Stimulated activated CD4-positive, alpha-beta T cell treated with anti-CD3 and anti-CD28 coated beads, Interleukin-1b, Interleukin-23, amount 100 ng/mL, for 1 hour (primary cell): Measurements from ENCODE around the gene UCK1.
"Not testable (repeated sequence)": the region's sequence is repeated elsewhere in the genome, so short reads cannot be mapped to it uniquely, and the experiment has no call there.

ENCODE experiments used
- DNase-seq, 2 donors: peaks; one replicate each; pipeline ENCODE4 v3.0.0-alpha.2; 2020; ENCODE audit warnings: low read depth in 2 of 2

Gene UCK1

DNA sequence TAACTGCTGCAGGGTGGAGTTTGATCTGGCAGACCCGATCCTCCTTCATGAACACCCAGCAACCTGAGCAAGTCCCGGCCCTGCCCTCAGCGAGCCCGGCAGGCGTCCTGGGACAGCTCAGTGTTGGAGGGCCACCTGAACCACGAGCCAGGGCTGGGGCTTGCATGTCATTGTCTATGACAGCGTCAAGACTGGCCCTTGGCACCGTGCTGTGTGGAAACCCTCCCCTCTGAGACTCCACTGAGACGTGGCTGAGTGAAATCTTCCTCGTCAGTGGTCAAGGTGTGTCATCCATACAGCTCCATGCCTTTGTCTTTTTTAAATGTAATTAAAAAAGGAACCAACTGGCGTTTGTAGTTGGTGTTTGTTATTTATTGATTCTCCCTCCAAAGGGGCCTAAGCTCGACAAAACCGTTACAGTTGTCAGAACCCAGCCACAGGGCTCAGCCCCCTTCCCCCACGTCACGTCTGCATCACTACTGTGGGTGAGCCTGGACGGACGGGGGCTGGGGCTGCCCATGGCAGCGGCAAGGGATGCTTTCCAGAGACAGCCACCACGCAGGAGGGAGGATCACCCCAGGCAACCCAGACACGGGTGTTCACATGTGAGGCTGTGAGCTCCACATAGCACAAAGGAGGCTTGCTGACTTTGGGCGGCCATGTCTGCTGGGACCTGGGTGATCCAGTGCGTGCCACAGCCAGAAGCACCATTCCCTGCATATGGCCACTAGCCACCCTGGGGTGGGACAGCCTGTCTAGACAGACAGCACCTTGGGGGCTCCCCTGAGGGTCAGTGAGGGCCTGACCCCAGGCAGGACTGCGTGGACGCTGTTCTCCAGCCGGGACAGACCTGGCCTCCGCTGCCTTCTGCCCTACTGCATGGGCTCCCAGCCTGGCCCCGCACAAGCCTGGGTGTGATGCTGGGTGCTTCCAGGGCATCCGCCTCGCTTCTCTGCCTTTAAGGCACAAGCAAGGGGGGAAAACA is 7.3 kb downstream of the UCK1 start:
- DNase-seq: no peak

- DNase-seq: no peak
Measured at GRCh38 chr9:131523086-131523388, 8.0 kb downstream of the UCK1 start.

- DNase-seq: no peak
Measured at GRCh38 chr9:131522257-131523085, 8.6 kb downstream of the UCK1 start.

DNA sequence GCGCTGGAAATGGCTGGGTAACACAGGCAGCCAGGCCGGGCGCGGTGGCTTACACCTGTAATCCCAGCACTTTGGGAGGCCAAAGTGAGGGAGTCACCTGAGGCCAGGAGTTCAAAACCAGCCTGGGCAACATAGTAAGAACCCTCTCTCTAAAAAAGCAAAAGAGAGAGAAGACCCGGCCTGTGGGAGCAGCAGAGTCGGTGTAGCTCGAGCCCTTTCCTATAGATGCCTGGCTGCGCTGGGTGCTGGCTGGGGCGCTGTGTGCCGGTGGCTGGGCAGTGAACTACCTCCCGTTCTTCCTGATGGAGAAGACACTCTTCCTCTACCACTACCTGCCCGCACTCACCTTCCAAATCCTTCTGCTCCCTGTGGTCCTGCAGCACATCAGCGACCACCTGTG is 9.2 kb downstream of the UCK1 start:
- DNase-seq: no peak

DNA sequence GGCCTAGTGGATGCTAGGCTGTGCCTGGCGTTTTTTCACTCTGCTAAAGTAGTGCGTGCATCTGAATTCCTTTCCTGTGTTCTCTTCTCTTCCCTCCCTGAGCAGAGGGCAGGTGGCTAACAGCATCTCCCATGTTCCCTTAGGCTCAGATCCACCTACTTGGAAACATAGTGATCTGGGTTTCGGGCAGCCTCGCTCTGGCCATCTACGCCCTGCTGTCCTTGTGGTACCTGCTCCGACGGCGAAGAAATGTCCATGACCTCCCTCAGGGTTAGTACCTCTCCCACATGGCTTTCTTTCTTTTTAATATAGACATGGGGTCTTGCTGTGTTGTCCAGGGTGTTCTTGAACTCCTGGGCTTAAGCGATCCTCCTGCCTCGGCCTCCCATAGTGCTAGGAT is 9.9 kb downstream of the UCK1 start:
- DNase-seq: no peak

GRCh38 chr9:131520503-131520902 is 10.6 kb downstream of the UCK1 start:
- no peak for DNase-seq

GRCh38 chr9:131518553-131518952 is 12.5 kb downstream of the UCK1 start:
- no peak for DNase-seq

- no peak for DNase-seq
Measured at GRCh38 chr9:131517761-131518190, 13.3 kb downstream of the UCK1 start.

DNA sequence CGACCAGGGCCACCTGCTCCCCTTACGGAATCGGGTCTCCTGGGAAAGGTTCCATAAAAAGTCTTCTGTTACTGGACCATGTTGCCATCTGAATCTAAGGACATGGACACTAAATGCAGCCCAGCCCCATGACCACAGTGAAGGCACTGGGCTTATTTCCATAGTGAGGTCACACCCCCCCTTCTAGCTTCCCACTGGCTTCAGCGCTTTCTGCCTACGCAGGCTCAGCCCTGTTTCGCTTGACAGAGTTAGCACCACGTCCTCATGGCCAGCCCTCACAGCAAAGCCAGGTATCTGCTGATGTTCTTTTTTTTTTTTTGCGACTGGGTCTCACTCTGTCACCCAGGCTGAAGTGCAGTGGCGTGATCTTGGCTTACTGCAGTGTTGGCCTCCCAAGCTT is 14.1 kb downstream of the UCK1 start:
- no peak for DNase-seq

DNA sequence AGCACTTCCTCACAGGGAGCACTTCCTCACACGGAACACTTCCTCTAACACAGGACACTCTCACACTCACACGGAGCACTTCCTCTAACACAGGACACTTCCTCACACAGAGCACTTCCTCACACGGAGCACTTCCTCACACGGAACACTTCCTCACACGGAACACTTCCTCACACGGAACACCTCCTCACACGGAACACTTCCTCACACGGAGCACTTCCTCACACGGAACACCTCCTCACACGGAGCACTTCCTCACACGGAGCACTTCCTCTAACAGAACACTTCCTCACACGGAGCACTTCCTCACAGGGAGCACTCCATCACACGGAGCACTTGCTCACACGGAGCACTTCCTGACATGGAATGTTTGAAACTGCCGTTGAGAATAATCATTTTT is 15.0 kb downstream of the UCK1 start:
- no peak for DNase-seq

GRCh38 chr9:131515559-131516031 is 15.5 kb downstream of the UCK1 start:
- not testable (repeated sequence) for DNase-seq

- no peak for DNase-seq
Measured at GRCh38 chr9:131513177-131513576, 17.9 kb downstream of the UCK1 start.

DNA sequence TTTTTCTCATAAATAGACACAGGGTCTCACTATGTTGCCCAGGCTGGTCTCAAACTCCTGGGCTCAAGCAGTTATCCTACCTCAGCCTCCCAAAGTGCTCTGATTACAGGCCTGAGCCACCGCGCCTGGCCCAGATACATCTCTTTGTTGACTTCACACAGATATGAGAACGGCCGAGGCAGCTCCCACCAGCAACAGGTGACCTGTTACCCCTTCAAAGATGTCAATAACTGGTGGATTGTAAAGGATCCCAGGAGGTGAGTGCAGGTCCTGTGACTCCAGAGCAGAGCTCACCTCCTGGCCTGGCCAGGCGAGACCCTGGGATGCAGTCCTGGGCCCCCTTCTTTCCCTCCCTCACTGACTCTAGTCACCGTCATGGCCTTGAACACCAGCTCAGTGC is 19.2 kb downstream of the UCK1 start:
- DNase-seq: no peak

- DNase-seq: no peak
Measured at GRCh38 chr9:131511416-131511815, 19.6 kb downstream of the UCK1 start.

GRCh38 chr9:131505012-131505411 is 26.1 kb downstream of the UCK1 start:
- no peak for DNase-seq

- DNase-seq: no peak
Measured at GRCh38 chr9:131503626-131504465, 27.2 kb downstream of the UCK1 start.

GRCh38 chr9:131502781-131503625 is 28.1 kb downstream of the UCK1 start, which contains the start of gene POMT1:
Gene POMT1, plus strand, starts transcription at chr9:131502918. Its CDS starts 1,301 bp downstream, at chr9:131504219.
- DNase-seq: peak; percentile 78 to 79

GRCh38 chr9:131500939-131501541 is 30.0 kb downstream of the UCK1 start:
- no peak for DNase-seq

DNA sequence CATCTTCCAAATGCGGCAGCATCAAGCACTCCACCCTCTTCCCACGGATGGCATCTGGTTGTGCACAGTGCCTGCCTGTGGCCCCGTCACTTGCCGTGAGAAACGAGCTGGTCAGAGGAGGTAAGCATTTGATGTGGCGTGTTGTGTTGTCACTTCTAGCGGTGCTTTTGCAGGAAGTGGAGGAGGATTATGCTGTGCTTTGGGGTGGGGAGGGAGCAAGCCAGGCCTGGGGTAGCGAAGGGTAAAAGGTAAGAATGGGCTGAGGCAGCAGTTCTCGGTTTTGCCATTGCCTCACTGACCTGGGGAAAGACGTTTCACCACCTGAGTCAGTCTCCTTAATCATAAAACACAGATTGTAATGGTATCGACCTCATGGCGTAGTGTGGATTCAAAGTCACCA is 30.7 kb downstream of the UCK1 start:
- DNase-seq: peak in 1 of 2 donors; percentile 34

DNA sequence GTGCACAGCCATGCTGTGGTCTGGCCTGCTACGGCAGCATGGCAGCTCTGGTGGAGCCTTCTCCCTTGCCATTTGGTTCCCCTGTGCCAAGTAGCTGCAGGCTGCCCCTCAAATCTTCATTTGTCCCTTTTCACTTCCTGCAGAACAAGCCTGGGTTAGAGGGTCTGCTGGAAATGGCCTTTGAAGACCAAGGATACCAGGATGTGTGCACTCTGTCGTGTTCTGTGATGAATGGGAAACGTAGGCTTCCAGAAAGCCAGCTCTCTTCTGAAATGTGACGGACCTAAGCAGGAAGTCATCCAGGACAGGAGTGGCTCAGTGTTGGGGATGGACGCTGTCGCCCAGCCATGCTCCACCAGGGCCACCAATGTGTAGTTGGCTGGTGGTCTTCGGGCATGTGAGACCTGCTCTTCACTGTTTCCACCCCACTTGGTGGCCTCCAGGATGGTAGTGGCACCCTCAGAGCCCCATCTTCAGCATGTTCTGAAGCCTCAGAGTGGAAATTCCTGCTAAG is 31.8 kb downstream of the UCK1 start:
- no peak for DNase-seq
